ENCODE measurements around the gene AP1S2.
"Not testable (repeated sequence)": the region's sequence is repeated elsewhere in the genome, so short reads cannot be mapped to it uniquely, and the experiment has no call there.

Gene AP1S2

DNA sequence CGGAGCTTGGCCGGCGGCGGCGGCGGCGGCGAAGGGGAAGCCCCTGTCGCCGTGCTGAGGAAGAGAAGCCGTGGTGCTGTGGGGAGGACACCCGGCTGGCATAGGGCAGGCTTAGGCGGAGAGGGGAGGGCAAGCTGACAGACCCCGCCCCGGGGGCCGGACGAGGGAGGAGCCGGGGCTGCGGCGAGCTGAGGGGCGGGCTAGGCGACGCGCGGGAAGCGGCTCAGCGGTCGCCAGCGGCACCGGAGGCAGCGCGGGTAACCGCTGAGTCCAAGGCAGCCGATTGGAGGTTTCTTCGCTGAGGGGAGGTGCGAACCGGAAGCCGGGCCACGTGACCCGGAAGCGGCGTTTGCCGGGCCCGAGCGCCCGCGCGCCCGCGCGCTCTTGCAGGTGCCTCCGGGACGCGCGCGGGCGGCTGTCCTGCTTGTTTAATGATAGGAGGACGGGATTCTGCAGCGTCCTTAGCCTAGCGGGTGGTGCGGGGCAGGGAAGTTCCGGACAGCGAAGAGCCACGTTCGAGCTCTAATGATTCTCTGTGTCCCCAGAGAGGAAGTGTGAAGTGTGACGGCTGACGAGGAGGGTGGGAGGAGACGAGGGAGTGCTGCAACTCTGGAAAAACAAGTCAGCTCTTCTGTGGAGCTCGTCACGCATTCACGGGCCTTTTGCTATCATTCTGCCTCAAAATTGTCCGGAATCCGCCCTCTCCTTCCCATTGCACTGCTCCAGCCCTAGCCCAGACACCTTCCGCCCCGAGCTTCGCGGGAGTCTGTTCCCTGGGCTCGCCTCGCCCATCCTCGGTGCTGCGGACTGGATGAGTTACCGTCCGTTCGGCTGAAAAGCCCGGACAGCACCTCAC, at the start of gene AP1S2:
Gene AP1S2 (minus strand): TSS at position 102 of the 856 bp plus-strand sequence. CDS start 2,289 bp downstream, outside the sequence.
- no peaks in the 10 kb centered on the region for H3K9me3 ChIP-seq (ENCODE audit: control insufficient read depth, insufficient read depth, low read depth, low read length)
- H3K9ac ChIP-seq (ENCODE audit: low read length), result peak within 1 kb of the TSS; percentile 86
- peak within 1 kb of the TSS; percentile 84 for H3K4me3 ChIP-seq (ENCODE audit: low read depth, low read length)
- peak within 1 kb of the TSS; percentile 54; the same call in 1 of the 2 replicates for H3K27ac ChIP-seq (ENCODE audit: low read depth, low read length)
- peaks cover 31% of the 10 kb centered on the region for H3K4me1 ChIP-seq (ENCODE audit: control insufficient read depth, insufficient read depth, low read length)
- H3K36me3 ChIP-seq (ENCODE audit: control insufficient read depth, insufficient read depth, low read length), result peaks cover 29% of the 10 kb centered on the region
- H3K27me3 ChIP-seq (ENCODE audit: control insufficient read depth, insufficient read depth, low read length), result no peaks in the 10 kb centered on the region

DNA sequence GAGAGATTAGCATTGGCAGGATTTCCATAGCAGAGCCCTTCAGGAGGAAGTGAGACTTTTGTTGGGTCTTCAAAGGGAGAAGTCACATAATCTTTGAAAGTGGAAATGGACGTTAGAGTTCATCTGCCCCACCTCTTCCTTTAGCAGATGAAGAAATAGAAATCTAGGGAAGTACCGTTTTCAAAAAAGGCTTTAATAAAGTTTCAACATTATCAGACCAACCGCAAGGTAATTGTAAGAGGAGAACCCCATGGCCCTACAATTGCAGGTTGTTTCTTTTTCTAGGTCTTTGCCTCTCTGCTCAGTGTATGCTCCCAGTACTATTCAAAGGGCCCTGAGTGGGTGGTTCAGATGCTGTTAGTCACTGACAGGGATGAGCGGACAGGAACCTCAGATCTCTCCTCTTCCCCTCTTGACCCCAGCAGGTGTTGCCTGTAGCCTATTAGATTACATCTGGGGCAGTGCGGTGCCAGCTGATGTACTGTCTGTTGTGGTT, 48.6 kb upstream of the AP1S2 start:
- Histone ChIP-seq H3K27ac (ENCODE audit: low read depth, low read length) (no peak overlapping the region), H3K9me3 (ENCODE audit: control insufficient read depth, insufficient read depth, low read depth, low read length) (peaks cover 10% of the 10 kb centered on the region), H3K4me3 (ENCODE audit: low read depth, low read length) (no peak overlapping the region), H3K4me1 (ENCODE audit: control insufficient read depth, insufficient read depth, low read length) (peaks cover 6% of the 10 kb centered on the region), H3K9ac (ENCODE audit: low read length) (no peak overlapping the region), H3K36me3 (ENCODE audit: control insufficient read depth, insufficient read depth, low read length) (no peaks in the 10 kb centered on the region), H3K27me3 (ENCODE audit: control insufficient read depth, insufficient read depth, low read length) (no peaks in the 10 kb centered on the region)

DNA sequence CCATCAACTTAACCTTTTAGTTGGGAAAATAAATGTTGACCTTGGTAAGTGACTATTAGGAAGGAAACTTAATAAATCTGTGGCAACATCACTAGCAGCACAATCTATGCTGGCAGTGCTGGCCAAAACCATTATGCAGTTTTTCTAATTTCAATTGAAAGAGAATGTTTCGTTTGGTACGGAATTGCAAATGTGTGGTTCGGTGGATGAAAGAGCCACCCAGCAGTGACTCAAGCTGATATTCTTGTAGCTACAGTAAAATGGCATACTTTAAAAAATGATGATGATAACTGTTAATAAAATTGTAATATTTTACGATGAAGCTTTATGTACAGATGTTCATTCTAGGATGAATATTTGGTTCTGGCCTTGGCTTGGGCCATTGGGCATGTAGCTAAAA, 40.7 kb upstream of the AP1S2 start:
- no peaks in the 10 kb centered on the region for H3K27me3 ChIP-seq (ENCODE audit: control insufficient read depth, insufficient read depth, low read length)
- peaks cover 23% of the 10 kb centered on the region for H3K4me1 ChIP-seq (ENCODE audit: control insufficient read depth, insufficient read depth, low read length)

DNA sequence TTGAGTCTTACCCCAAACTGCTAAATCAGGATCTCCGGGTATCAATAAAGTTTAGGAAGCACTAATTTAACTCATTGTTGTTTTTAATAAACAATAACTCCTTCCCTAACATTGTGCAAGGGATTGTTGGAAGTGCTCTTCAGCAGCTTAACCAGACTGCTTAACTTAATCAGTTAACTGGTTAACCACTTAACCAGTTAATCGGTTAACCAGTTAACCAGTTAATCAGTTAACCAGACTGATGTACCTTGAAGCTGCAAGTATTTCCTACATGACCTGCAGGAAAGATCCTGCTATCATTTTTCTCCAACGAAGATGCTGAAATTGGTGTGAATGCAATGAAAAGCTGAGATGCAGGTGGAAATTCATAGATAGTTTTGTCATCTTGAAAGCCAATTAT, 40.1 kb upstream of the AP1S2 start:
- Histone ChIP-seq H3K9me3 (ENCODE audit: control insufficient read depth, insufficient read depth, low read depth, low read length) (0 out of 2 replicates have a peak, but pooled peaks cover 4% of the 10 kb centered on the region), H3K27ac (ENCODE audit: low read depth, low read length) (no peak overlapping the region), H3K27me3 (ENCODE audit: control insufficient read depth, insufficient read depth, low read length) (no peaks in the 10 kb centered on the region), H3K36me3 (ENCODE audit: control insufficient read depth, insufficient read depth, low read length) (no peaks in the 10 kb centered on the region), H3K4me1 (ENCODE audit: control insufficient read depth, insufficient read depth, low read length) (peaks cover 23% of the 10 kb centered on the region), H3K9ac (ENCODE audit: low read length) (no peak overlapping the region), H3K4me3 (ENCODE audit: low read depth, low read length) (no peak overlapping the region)

More for the DNA sequence above, 40.7 kb upstream of the AP1S2 start:
- Histone ChIP-seq H3K9me3 (ENCODE audit: control insufficient read depth, insufficient read depth, low read depth, low read length) (0 out of 2 replicates have a peak, but pooled peaks cover 4% of the 10 kb centered on the region), H3K36me3 (ENCODE audit: control insufficient read depth, insufficient read depth, low read length) (no peaks in the 10 kb centered on the region), H3K27ac (ENCODE audit: low read depth, low read length) (no peak overlapping the region), H3K9ac (ENCODE audit: low read length) (no peak overlapping the region), H3K4me3 (ENCODE audit: low read depth, low read length) (no peak overlapping the region)

DNA sequence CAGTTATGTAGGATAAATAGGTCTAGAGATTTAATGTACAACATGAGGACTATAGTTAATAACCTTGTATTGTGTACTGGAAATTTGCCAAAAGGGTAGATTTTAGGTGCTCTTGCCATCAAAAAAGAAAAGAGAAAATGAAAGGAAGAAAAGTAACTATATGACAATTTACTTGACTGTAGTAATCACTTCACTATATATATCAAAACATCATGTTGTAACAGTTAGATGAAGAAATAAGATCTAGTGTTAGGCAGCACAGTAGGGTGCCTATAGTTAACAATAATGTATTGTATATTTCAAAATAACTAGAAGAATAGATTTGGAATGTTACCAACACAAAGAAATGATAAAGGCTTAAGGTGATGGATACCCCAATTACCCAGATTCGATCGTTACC, 35.9 kb upstream of the AP1S2 start:
- no peaks in the 10 kb centered on the region for H3K27me3 ChIP-seq (ENCODE audit: control insufficient read depth, insufficient read depth, low read length)
- H3K27ac ChIP-seq (ENCODE audit: low read depth, low read length), result no peak overlapping the region
- H3K4me1 ChIP-seq (ENCODE audit: control insufficient read depth, insufficient read depth, low read length), result peaks cover 24% of the 10 kb centered on the region
- no peak overlapping the region for H3K9ac ChIP-seq (ENCODE audit: low read length)
- H3K4me3 ChIP-seq (ENCODE audit: low read depth, low read length), result no peak overlapping the region
- no peaks in the 10 kb centered on the region for H3K9me3 ChIP-seq (ENCODE audit: control insufficient read depth, insufficient read depth, low read depth, low read length)
- no peaks in the 10 kb centered on the region for H3K36me3 ChIP-seq (ENCODE audit: control insufficient read depth, insufficient read depth, low read length)

DNA sequence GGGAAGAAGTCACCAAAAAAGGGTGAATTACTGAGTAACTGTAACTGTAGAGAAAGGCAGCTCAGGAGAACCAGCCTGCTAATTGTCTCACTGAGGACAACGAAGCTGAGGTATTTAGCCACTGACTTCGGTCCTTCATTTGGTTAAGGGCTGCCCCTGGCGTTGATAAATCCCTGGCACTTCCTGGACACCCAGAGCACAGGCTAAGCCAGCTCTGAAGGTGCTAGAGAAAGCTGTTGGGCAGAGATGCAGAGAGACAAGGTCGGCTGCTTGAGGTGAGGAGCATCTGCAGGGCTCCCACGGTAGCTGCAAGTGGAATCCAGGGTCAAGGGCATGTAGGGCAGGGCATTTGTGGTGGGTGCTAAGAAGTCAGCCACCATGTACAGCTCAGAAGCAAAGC, 33.4 kb upstream of the AP1S2 start:
- Histone ChIP-seq H3K27ac (ENCODE audit: low read depth, low read length) (no peak overlapping the region), H3K9ac (ENCODE audit: low read length) (no peak overlapping the region), H3K4me1 (ENCODE audit: control insufficient read depth, insufficient read depth, low read length) (peaks cover 18% of the 10 kb centered on the region), H3K27me3 (ENCODE audit: control insufficient read depth, insufficient read depth, low read length) (no peaks in the 10 kb centered on the region), H3K4me3 (ENCODE audit: low read depth, low read length) (no peak overlapping the region), H3K36me3 (ENCODE audit: control insufficient read depth, insufficient read depth, low read length) (no peaks in the 10 kb centered on the region), H3K9me3 (ENCODE audit: control insufficient read depth, insufficient read depth, low read depth, low read length) (no peaks in the 10 kb centered on the region; the same call in 1 of the 2 replicates)

DNA sequence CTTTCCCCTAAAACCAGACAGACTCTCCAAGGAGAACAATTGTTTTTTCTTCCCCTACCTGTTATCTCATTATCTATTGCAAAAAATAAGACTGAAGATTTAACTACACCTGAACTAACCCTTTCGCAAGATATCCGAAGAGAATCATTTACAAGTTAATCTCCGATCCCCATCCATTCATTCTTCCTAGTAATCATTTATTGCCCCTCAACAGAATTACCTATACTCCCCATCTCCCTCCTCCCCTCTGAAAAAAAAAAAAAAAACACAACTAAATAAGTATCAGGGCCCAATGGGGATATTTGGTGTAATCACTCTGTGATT, 28.9 kb upstream of the AP1S2 start:
- Histone ChIP-seq H3K27me3 (ENCODE audit: control insufficient read depth, insufficient read depth, low read length) (no peaks in the 10 kb centered on the region), H3K4me1 (ENCODE audit: control insufficient read depth, insufficient read depth, low read length) (peaks cover 13% of the 10 kb centered on the region), H3K9me3 (ENCODE audit: control insufficient read depth, insufficient read depth, low read depth, low read length) (peaks cover 15% of the 10 kb centered on the region), H3K4me3 (ENCODE audit: low read depth, low read length) (no peak overlapping the region), H3K27ac (ENCODE audit: low read depth, low read length) (no peak overlapping the region), H3K36me3 (ENCODE audit: control insufficient read depth, insufficient read depth, low read length) (no peaks in the 10 kb centered on the region; the same call in 1 of the 2 replicates), H3K9ac (ENCODE audit: low read length) (no peak overlapping the region)

DNA sequence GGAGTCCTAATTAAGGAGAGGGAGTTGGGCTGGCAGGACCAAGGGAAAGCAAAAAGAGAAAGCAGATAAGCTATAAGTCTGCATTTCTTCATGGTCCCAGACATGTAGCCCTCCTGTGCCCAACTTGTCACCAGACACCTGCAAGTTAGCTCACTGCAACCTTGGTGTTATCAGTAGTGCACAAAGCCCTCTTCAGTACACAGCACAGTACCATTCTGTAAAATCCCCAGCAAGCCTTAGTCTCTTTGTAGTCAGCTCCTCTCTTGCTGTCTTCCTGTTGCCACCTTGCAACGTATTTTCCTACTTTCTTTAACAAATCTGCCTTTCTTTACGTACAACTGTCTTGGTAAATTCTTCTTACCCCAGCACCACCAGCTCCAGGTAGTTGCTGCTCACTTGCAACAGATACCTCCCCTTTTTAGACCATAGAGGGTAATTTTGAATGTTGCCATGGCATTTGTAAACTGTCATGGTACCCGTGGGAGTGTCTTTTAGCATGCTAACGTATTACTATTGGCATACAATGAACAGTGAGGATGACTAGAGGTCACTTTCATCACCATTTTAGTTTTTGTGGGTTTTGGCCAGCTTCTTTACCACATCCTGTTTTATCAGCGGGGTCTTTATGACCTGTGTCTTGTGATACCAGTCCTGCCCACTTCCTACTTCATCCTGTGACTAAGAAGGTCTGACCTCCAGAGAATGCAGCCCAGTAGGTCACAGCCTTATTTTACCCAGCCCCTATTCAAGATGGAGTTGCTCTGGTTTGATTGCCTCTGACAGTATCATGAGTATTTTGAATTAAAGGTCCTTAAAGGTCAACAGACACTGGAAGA, 28.3 kb upstream of the AP1S2 start:
- Histone ChIP-seq H3K4me3 (ENCODE audit: low read depth, low read length) (no peak overlapping the region), H3K9ac (ENCODE audit: low read length) (no peak overlapping the region), H3K9me3 (ENCODE audit: control insufficient read depth, insufficient read depth, low read depth, low read length) (peaks cover 15% of the 10 kb centered on the region), H3K27me3 (ENCODE audit: control insufficient read depth, insufficient read depth, low read length) (no peaks in the 10 kb centered on the region), H3K27ac (ENCODE audit: low read depth, low read length) (no peak overlapping the region), H3K4me1 (ENCODE audit: control insufficient read depth, insufficient read depth, low read length) (peaks cover 13% of the 10 kb centered on the region), H3K36me3 (ENCODE audit: control insufficient read depth, insufficient read depth, low read length) (no peaks in the 10 kb centered on the region; the same call in 1 of the 2 replicates)

DNA sequence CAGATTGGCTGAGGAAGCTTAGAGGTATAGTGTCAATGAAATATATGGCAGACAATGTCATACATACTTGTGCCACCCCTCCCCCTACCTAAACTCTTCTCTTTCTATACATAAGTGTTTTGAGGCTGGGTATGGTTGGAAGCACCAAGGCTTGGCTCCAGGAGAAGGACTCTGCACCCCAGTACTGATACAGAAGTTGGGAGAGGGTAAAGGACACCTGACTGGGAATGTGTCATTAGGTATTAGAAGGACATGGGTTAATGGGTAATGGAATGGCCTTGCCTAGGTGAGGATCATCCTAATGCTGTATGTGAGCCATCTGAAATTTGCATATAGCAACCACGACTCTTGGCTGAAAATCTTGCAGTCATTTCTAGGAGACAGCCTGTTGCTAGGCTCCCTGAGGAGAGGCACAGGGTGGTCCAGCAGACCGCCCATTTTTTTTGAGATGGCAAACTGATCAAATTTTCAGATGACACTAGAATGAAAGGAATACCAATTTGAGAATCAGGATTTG, 26.8 kb upstream of the AP1S2 start:
- H3K27ac ChIP-seq (ENCODE audit: low read depth, low read length), result no peak overlapping the region
- no peaks in the 10 kb centered on the region for H3K27me3 ChIP-seq (ENCODE audit: control insufficient read depth, insufficient read depth, low read length)
- H3K4me1 ChIP-seq (ENCODE audit: control insufficient read depth, insufficient read depth, low read length), result peaks cover 13% of the 10 kb centered on the region
- no peak overlapping the region for H3K4me3 ChIP-seq (ENCODE audit: low read depth, low read length)
- peaks cover 15% of the 10 kb centered on the region for H3K9me3 ChIP-seq (ENCODE audit: control insufficient read depth, insufficient read depth, low read depth, low read length)
- H3K9ac ChIP-seq (ENCODE audit: low read length), result no peak overlapping the region
- H3K36me3 ChIP-seq (ENCODE audit: control insufficient read depth, insufficient read depth, low read length), result no peaks in the 10 kb centered on the region; the same call in 1 of the 2 replicates

DNA sequence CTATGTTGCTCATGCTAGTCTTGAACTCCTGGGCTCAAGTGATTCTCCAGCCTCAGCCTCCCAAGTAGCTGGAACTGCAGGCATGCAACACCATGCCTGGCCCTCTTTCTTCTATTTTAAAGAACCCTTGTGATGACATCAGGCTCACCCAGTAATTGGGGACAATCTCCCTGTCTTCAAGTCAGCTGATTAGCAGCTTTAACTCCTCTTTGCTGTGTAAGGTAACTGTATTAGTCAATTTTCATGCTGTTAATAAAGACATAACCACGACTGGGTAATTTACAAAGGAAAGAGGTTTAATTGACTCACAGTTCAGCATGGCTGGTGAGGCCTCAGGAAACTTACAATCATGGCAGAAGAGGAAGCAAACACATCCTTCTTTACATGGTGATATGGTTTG, 23.3 kb upstream of the AP1S2 start:
- H3K9ac ChIP-seq (ENCODE audit: low read length); H3K36me3 ChIP-seq (ENCODE audit: control insufficient read depth, insufficient read depth, low read length); H3K27me3 ChIP-seq (ENCODE audit: control insufficient read depth, insufficient read depth, low read length); H3K4me3 ChIP-seq (ENCODE audit: low read depth, low read length); H3K27ac ChIP-seq (ENCODE audit: low read depth, low read length); H3K4me1 ChIP-seq (ENCODE audit: control insufficient read depth, insufficient read depth, low read length): not testable (repeated sequence)
- peaks cover 15% of the 10 kb centered on the region for H3K9me3 ChIP-seq (ENCODE audit: control insufficient read depth, insufficient read depth, low read depth, low read length)
